PC-9 (cell line): ENCODE results near the gene SLC12A4. TPM values are rescaled to one million over a fixed set of nuclear protein-coding genes. Genes with fewer than 3 reads are reported as not detected.

Experiments used
- BruUV-seq: library from RNA; stranded (reverse); fragments of 400-500 nt; replicated peaks from 2 replicates; lab custom pipeline; 2021; lab: Mats Ljungman, UMichigan
- CTCF ChIA-PET: fragments of 300-600 bp; sonication (Branson Sonifier 250); formaldehyde crosslinking; loops from one replicate; lab custom pipeline; 2022; ENCODE audit warnings: antibody characterized with exemption; lab: Charles Lee
- POLR2A ChIA-PET: fragments of 300-600 bp; sonication (Branson Sonifier 250); formaldehyde crosslinking; loops from one replicate; lab custom pipeline; 2022; ENCODE audit warnings: antibody characterized with exemption; ENCODE audit not compliant: unreplicated experiment; lab: Charles Lee
- DNase-seq, 2 experiments: peaks; one replicate each; pipeline versions ENCODE4 v3.0.0 to v3.0.0-alpha.2; 2015 to 2022; ENCODE audit warnings: mixed read lengths in 1 of 2
- H2AFZ ChIP-seq: fragments of 200-600 bp; sonication (generic); 2 replicates; pipeline ENCODE4 v1.8.1; 2017; ENCODE audit warnings: antibody characterized with exemption
- H3F3A ChIP-seq: fragments of 200-600 bp; sonication (generic); 2 replicates; pipeline ENCODE4 v1.8.1; 2017; ENCODE audit warnings: antibody characterized with exemption, mild to moderate bottlenecking, low read depth; ENCODE audit not compliant: insufficient read depth
- H3K27ac ChIP-seq: fragments of 200-600 bp; sonication (generic); 2 replicates; pipeline ENCODE4 v1.6.1; 2016; ENCODE audit warnings: mixed run types
- H3K27me3 ChIP-seq: fragments of 200-600 bp; sonication (generic); 2 replicates; pipeline ENCODE4 v1.6.1; 2016; ENCODE audit warnings: low read depth, mixed run types; ENCODE audit not compliant: insufficient read depth
- H3K36me3 ChIP-seq: fragments of 200-600 bp; sonication (generic); 2 replicates; pipeline ENCODE4 v1.6.1; 2016; ENCODE audit warnings: low read depth, mixed run types
- H3K4me1 ChIP-seq: fragments of 200-600 bp; sonication (generic); replicated peaks from 2 replicates; pipeline ENCODE4 v1.6.1; 2016; ENCODE audit warnings: mixed run types; ENCODE audit not compliant: insufficient read depth
- H3K4me2 ChIP-seq: fragments of 200-600 bp; sonication (generic); 2 replicates; pipeline ENCODE4 v1.6.1; 2017; ENCODE audit warnings: mixed run types
- H3K4me3 ChIP-seq: fragments of 200-600 bp; sonication (generic); 2 replicates; pipeline ENCODE4 v1.6.1; 2016; ENCODE audit warnings: mixed run types
- H3K79me2 ChIP-seq: fragments of 200-600 bp; sonication (generic); 2 replicates; pipeline ENCODE4 v1.6.1; 2017; ENCODE audit warnings: low read depth, mixed run types
- H3K9me2 ChIP-seq: fragments of 200-600 bp; sonication (generic); 2 replicates; pipeline ENCODE4 v1.8.1; 2017; ENCODE audit warnings: mild to moderate bottlenecking; ENCODE audit not compliant: insufficient read depth
- H3K9me3 ChIP-seq: fragments of 200-600 bp; sonication (generic); 2 replicates; pipeline ENCODE4 v1.8.1; 2016; ENCODE audit warnings: low read depth; ENCODE audit not compliant: insufficient read depth
- H4K20me1 ChIP-seq: fragments of 200-600 bp; sonication (generic); 2 replicates; pipeline ENCODE4 v1.8.1; 2017; ENCODE audit not compliant: insufficient read depth
- CTCF ChIP-seq: fragments of 200-600 bp; sonication (generic); conservative IDR thresholded peaks from 2 replicates; pipeline ENCODE4 v1.6.1; 2017; ENCODE audit warnings: mixed run types, antibody characterized with exemption, mild to moderate bottlenecking, moderate library complexity
- EZH2 ChIP-seq: fragments of 200-600 bp; sonication (generic); IDR thresholded peaks from 2 replicates; pipeline ENCODE4 v1.8.0; 2017; ENCODE audit warnings: antibody characterized with exemption, low read depth
- intact Hi-C: fragments of 100-400 bp; cut with micrococcal nuclease; formaldehyde crosslinking; loops from one replicate; pipeline ENCODE4 v1.10.0; 2022; ENCODE audit not compliant: unreplicated experiment
- total RNA-seq: library from RNA; stranded (reverse); gene quantifications from 2 replicates; pipeline ENCODE4 v1.2.3, GENCODE V29; 2021

SLC12A4 gene
- total RNA-seq, 1 experiment from 2014 or later, result 27.0 TPM

- Histone ChIP-seq H3K27me3 (no peaks in the 10 kb centered on the region), H3K36me3 (no peaks in the 10 kb centered on the region), H3K4me3 (peak overlapping the region; percentile 90; the same call in 1 of the 2 replicates), H3K27ac (no peak overlapping the region), H3K79me2 (0 out of 2 replicates have a peak, but pooled peaks cover 10% of the 10 kb centered on the region), H2AFZ (peak overlapping the region; percentile 89), H3K9me2 (no peaks in the 10 kb centered on the region), H3K4me2 (peak overlapping the region; percentile 100), H3F3A (0 out of 2 replicates have a peak, but pooled peaks cover under 1% of the 10 kb centered on the region), H3K4me1 (peaks cover 12% of the 10 kb centered on the region; the same call in 1 of the 2 replicates), H4K20me1 (no peaks in the 10 kb centered on the region), H3K9me3 (no peaks in the 10 kb centered on the region)
- TF ChIP-seq CTCF (no peak), EZH2 (no peak)
- DNase-seq, result no peak
- BruUV-seq, result no TSS peak
- ChIA-PET CTCF (interaction anchor here (0.7 kb wide), 1 partner anchor 455 kb away, joined by 5 read pairs; no protein-coding TSS in a partner anchor), POLR2A (interaction anchor here (0.6 to 0.7 kb wide), 4 partner anchors 8 to 268 kb away, joined by 3 to 34 read pairs (median 6); no protein-coding TSS in a partner anchor)
- intact Hi-C loops, result no loop called here
Measured at GRCh38 chr16:67969254-67970039, 1.0 kb upstream of the SLC12A4 start.

- TF ChIP-seq EZH2, result no peak
- TF ChIP-seq CTCF, result no peak
- ChIA-PET CTCF (no interaction called here), POLR2A (interaction anchor here (0.6 kb wide), 2 partner anchors 104 to 401 kb away, joined by 3 to 5 read pairs; no protein-coding TSS in a partner anchor)
- H3K9me2 ChIP-seq, result no peaks in the 10 kb centered on the region
- H3K4me3 ChIP-seq, result peak overlapping the region; percentile 90
- DNase-seq, result peak in 1 of 2 experiments; percentile 31
- no peaks in the 10 kb centered on the region for H3F3A ChIP-seq
- H4K20me1 ChIP-seq, result no peaks in the 10 kb centered on the region
- H3K36me3 ChIP-seq, result no peaks in the 10 kb centered on the region
- H3K9me3 ChIP-seq, result no peaks in the 10 kb centered on the region
- H3K79me2 ChIP-seq, result 0 out of 2 replicates have a peak, but pooled peaks cover 10% of the 10 kb centered on the region
- H3K27ac ChIP-seq, result no peak overlapping the region
- H2AFZ ChIP-seq, result peak overlapping the region; percentile 89
- H3K27me3 ChIP-seq, result no peaks in the 10 kb centered on the region
- no TSS peak for BruUV-seq
- peaks cover 9% of the 10 kb centered on the region; the same call in 1 of the 2 replicates for H3K4me1 ChIP-seq
- H3K4me2 ChIP-seq, result peak overlapping the region; percentile 100
- intact Hi-C loops, result no loop called here
Measured at GRCh38 chr16:67967958-67968399, 458 bp downstream of the SLC12A4 start.

DNA sequence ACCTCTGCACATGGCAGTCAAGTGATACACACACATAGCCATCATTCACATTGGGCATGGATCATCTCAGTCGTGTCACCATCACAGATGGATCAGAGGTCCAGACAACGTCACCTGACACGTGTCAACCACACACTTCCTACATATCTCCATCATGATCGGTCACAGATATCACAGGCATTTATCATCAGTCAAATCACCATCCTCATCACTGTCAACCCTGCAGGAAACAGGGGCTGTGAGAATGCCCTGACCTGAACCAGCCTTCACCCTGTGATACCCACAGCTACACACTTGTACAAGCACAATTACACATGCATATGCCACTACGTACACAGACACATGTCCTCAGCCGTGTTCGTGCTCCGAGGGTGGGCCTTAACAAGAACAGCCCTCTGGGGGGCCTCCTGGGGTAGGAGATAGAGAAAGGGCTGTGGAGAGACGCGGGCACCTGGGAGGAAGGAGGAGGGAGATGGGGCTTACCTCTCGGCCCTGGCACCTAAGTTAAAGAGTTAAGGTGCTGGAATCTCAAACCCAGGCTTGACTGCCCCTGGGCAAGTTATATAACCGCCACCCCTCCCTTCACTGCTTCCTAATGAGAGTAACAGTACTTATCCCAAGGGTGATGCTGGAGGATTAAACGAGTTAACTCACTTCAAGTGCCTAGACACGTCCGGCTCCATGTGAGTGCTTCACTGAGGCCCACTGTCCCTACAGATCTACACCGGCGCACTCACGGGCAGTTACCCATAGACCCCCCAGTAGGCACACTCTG, 1.1 kb downstream of the SLC12A4 start:
- H2AFZ ChIP-seq, result peak overlapping the region; percentile 89
- 0 out of 2 replicates have a peak, but pooled peaks cover 10% of the 10 kb centered on the region for H3K79me2 ChIP-seq
- H3K4me1 ChIP-seq, result peaks cover 9% of the 10 kb centered on the region; the same call in 1 of the 2 replicates
- intact Hi-C loops, result no loop called here
- CTCF ChIA-PET, result no interaction called here
- no peak overlapping the region for H3K27ac ChIP-seq
- H3K4me3 ChIP-seq, result peak overlapping the region; percentile 90
- peak overlapping the region; percentile 100 for H3K4me2 ChIP-seq
- H3K36me3 ChIP-seq, result no peaks in the 10 kb centered on the region
- no peaks in the 10 kb centered on the region for H3F3A ChIP-seq
- BruUV-seq, result TSS peak; percentile 54
- no peak for DNase-seq
- H3K9me2 ChIP-seq, result no peaks in the 10 kb centered on the region
- H3K27me3 ChIP-seq, result no peaks in the 10 kb centered on the region
- H3K9me3 ChIP-seq, result no peaks in the 10 kb centered on the region
- TF ChIP-seq CTCF (no peak), EZH2 (no peak)
- no peaks in the 10 kb centered on the region for H4K20me1 ChIP-seq
- POLR2A ChIA-PET, result interaction anchor here (0.5 to 0.7 kb wide), 4 partner anchors 12 to 401 kb away, joined by 3 to 5 read pairs (median 3); no protein-coding TSS in a partner anchor
